OCI-LY1 (cell line): ENCODE results near the gene WBP2.

Experiments used
- CTCF ChIP-seq: fragments of 200-600 bp; sonication (generic), shearing (Covaris generic); IDR thresholded peaks from 2 replicates; pipeline ENCODE4 v1.5.1; 2017; ENCODE audit warnings: mild to moderate bottlenecking, antibody characterized with exemption, low read length, moderate library complexity, mixed read lengths
- EZH2 ChIP-seq: fragments of 200-600 bp; sonication (generic), shearing (Covaris generic); IDR thresholded peaks from 2 replicates; pipeline ENCODE4 v1.8.0; 2017; ENCODE audit warnings: borderline replicate concordance, mixed run types, mild to moderate bottlenecking, antibody characterized with exemption, low read length, moderate library complexity, mixed read lengths

GRCh38 chr17:75888484-75888883 lies 33.3 kb upstream of the WBP2 start:
- TF ChIP-seq CTCF (no peak), EZH2 (no peak)
